Epithelial cell of proximal tubule (primary cell): ENCODE results near the gene ANAPC15. TPM values are rescaled to one million over a fixed set of nuclear protein-coding genes. Genes with fewer than 3 reads are reported as not detected.

Source experiments
- DNase-seq: peaks from one replicate; pipeline ENCODE4 v3.0.0-alpha.2; 2011; ENCODE audit warnings: low read depth
- H3K4me3 ChIP-seq: 2 replicates; pipeline ENCODE4 v1.5.1; 2011; ENCODE audit warnings: low read depth, mild to moderate bottlenecking, low read length
- CTCF ChIP-seq: conservative IDR thresholded peaks from 2 replicates; pipeline ENCODE4 v1.5.1; 2012; ENCODE audit warnings: low read depth, mild to moderate bottlenecking, low read length
- total RNA-seq: library from RNA; depleted of rRNA; stranded (reverse); fragments of >200 nt; gene quantifications from 2 replicates; pipeline ENCODE4 v1.2.3, GENCODE V29; 2015

Gene ANAPC15
- total RNA-seq, 1 donor from 2014 or later = 87.4 TPM

DNA sequence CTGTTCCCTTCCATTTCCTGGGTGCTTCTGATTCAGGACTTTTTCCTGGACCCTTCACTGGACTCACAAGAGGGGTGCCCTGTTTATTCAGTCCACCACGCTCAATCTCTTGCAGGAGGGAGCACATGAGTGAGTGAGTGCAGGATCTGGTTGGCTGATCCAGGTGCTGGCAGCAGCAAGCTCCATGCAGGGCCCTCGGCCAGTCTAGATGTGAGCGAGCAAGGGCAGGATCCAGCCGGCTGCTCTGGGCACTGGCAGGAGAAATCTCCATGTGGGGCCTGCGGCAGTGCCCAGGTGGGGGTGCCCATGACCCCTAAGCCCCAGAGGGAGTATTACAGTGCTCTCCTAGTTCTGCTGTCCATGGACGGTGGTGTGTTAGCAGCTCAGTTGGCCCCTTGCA lies 11.6 kb upstream of the ANAPC15 start:
- no peak for TF ChIP-seq CTCF
- no peak overlapping the region for H3K4me3 ChIP-seq
- DNase-seq = no peak

- DNase-seq = no peak
- no peak for TF ChIP-seq CTCF
- no peak overlapping the region for H3K4me3 ChIP-seq
Measured at GRCh38 chr11:72123117-72123653, 10.7 kb upstream of the ANAPC15 start.

- no peak for DNase-seq
- no peak for TF ChIP-seq CTCF
- no peak overlapping the region for H3K4me3 ChIP-seq
Measured at GRCh38 chr11:72122607-72123006, 10.1 kb upstream of the ANAPC15 start.

- H3K4me3 ChIP-seq = no peak overlapping the region
- TF ChIP-seq CTCF = no peak
- DNase-seq = no peak
Measured at GRCh38 chr11:72120930-72121329, 8.4 kb upstream of the ANAPC15 start.

- H3K4me3 ChIP-seq = no peak overlapping the region
- TF ChIP-seq CTCF = no peak
- no peak for DNase-seq
Measured at GRCh38 chr11:72119198-72119597, 6.7 kb upstream of the ANAPC15 start.

DNA sequence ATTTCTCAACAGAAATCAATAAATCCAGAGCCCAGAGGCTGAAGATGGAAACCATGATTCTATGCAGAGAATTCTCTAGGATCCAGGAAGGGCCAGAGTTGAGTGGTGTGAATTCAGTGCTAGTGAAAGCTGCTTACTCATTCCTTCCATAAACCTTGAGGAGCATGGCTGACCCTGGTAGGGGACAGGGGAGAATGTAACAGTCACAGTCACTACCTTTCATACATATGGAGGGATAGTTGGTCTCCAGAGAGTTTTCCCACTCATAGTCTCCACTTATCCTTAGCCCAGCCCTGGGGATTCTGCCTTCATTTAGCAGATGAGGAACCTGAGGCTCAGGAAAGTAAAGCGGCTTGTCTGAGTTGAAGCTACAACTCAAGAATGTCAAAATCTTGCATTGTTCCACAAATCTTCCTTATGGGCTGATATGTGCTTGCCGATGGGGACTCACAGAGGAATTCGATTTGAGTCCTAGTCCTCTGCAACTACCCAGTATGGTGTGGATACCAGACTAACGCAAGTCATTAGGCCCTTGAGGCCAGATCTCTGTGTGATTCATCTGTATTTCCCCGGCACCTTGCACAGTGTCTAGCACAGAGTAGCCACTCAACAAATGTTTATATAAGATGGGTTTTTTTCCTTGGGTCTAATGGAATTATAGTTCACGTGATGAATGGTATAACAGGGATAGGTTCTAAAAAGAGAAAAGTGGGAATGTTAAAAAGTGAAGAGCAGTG lies 3.7 kb upstream of the ANAPC15 start:
- DNase-seq = no peak
- no peak for TF ChIP-seq CTCF
- no peak overlapping the region for H3K4me3 ChIP-seq

- no peak overlapping the region for H3K4me3 ChIP-seq
- TF ChIP-seq CTCF = no peak
- DNase-seq = no peak
Measured at GRCh38 chr11:72114570-72114969, 2.1 kb upstream of the ANAPC15 start.
